ENCODE results near the gene EXD2. TPM values are rescaled to one million over a fixed set of nuclear protein-coding genes. Genes with fewer than 3 reads are reported as not detected.

EXD2 gene, protein sequence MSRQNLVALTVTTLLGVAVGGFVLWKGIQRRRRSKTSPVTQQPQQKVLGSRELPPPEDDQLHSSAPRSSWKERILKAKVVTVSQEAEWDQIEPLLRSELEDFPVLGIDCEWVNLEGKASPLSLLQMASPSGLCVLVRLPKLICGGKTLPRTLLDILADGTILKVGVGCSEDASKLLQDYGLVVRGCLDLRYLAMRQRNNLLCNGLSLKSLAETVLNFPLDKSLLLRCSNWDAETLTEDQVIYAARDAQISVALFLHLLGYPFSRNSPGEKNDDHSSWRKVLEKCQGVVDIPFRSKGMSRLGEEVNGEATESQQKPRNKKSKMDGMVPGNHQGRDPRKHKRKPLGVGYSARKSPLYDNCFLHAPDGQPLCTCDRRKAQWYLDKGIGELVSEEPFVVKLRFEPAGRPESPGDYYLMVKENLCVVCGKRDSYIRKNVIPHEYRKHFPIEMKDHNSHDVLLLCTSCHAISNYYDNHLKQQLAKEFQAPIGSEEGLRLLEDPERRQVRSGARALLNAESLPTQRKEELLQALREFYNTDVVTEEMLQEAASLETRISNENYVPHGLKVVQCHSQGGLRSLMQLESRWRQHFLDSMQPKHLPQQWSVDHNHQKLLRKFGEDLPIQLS
- 4.3 TPM for polyA plus RNA-seq (2012; ENCODE audit: low read depth, missing spikeins)

- TF ChIP-seq POLR2AphosphoS5 (IDR thresholded peaks at IDR 0.05; ENCODE audit: low read depth, low read length): peak; percentile 77
- TF ChIP-seq TAF1 (IDR thresholded peaks at IDR 0.05; ENCODE audit: low read depth, low read length): peak; percentile 12; the same call in 1 of the 2 replicates
- TF ChIP-seq POU2F2 (IDR thresholded peaks at IDR 0.05; ENCODE audit: low read depth, low read length): peak; percentile 71
- TF ChIP-seq SPI1 (IDR thresholded peaks at IDR 0.05; ENCODE audit: low read depth, low read length): no peak; the same call in 1 of the 2 replicates
- TF ChIP-seq PAX5 (IDR thresholded peaks at IDR 0.05; ENCODE audit: insufficient read depth, low read length, severe bottlenecking): peak; percentile 22
- peak; percentile 72 for TF ChIP-seq POLR2A (IDR thresholded peaks at IDR 0.05; ENCODE audit: low read depth, low read length)
- DNase-seq (ENCODE audit: insufficient read length, low spot score) (peak; percentile 84), FAIRE-seq (peak; percentile 97)
These were observed at the start of gene EXD2 for GRCh38 chr14:69191340-69192111. TSS of gene EXD2 (plus strand) at chr14:69191498. CDS start at chr14:69209471, 17,973 bp downstream.

DNA sequence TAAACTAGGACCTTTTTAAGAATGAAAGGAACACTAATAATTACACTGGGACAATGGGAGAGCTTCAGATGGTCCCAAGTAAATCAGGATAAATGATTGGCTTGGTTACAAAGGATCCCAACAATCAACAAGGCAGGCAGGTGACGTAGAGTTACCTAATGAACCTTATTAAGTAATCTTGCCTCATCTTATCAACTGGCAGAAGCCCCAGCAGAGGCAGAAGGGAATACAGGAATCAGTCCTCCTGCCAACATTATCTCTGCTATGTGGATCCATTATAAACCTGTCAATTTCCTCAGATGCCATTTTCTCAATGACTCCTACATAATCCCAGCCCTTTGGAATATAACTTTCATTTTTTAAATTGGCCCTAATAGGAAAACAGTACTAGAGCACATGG lies 49.7 kb upstream of the EXD2 start:
- DNase-seq (ENCODE audit: insufficient read length, low spot score): no peak
- TF ChIP-seq POLR2AphosphoS5 (IDR thresholded peaks at IDR 0.05; ENCODE audit: low read depth, low read length): no peak
- TF ChIP-seq PAX5 (IDR thresholded peaks at IDR 0.05; ENCODE audit: insufficient read depth, low read length, severe bottlenecking): no peak
- no peak for FAIRE-seq

DNA sequence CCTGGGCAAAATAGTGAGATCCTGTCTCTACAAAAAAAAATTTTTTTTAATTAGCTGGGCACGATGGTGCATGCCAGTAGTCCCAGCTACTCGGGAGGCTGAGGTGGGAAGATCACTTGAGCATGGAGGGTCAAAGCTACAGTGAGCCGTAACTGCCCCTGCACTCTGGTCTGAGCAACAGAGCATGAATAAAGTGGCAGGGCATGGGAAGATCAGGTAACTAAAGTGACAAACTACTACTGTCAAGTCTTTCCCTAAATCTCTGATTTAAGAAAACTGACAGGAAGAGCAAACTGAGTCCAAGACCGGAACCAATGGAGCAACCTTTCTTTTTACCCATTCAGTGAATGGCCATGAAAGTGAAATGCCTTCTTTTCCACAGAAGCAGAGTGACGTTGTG lies 49.2 kb upstream of the EXD2 start:
- FAIRE-seq (no peak), DNase-seq (ENCODE audit: insufficient read length, low spot score) (no peak)
- TF ChIP-seq POLR2AphosphoS5 (IDR thresholded peaks at IDR 0.05; ENCODE audit: low read depth, low read length) (no peak), PAX5 (IDR thresholded peaks at IDR 0.05; ENCODE audit: insufficient read depth, low read length, severe bottlenecking) (no peak), POU2F2 (IDR thresholded peaks at IDR 0.05; ENCODE audit: low read depth, low read length) (no peak), SPI1 (IDR thresholded peaks at IDR 0.05; ENCODE audit: low read depth, low read length) (no peak), POLR2A (IDR thresholded peaks at IDR 0.05; ENCODE audit: low read depth, low read length) (no peak), TAF1 (IDR thresholded peaks at IDR 0.05; ENCODE audit: low read depth, low read length) (no peak)

- DNase-seq (ENCODE audit: insufficient read length, low spot score): no peak
- TF ChIP-seq TAF1 (IDR thresholded peaks at IDR 0.05; ENCODE audit: low read depth, low read length) (no peak), PAX5 (IDR thresholded peaks at IDR 0.05; ENCODE audit: insufficient read depth, low read length, severe bottlenecking) (no peak), POU2F2 (IDR thresholded peaks at IDR 0.05; ENCODE audit: low read depth, low read length) (no peak), SPI1 (IDR thresholded peaks at IDR 0.05; ENCODE audit: low read depth, low read length) (no peak), POLR2A (IDR thresholded peaks at IDR 0.05; ENCODE audit: low read depth, low read length) (no peak), POLR2AphosphoS5 (IDR thresholded peaks at IDR 0.05; ENCODE audit: low read depth, low read length) (no peak)
- no peak for FAIRE-seq
These were observed 41.6 kb upstream of the EXD2 start for GRCh38 chr14:69149461-69150244.

DNA sequence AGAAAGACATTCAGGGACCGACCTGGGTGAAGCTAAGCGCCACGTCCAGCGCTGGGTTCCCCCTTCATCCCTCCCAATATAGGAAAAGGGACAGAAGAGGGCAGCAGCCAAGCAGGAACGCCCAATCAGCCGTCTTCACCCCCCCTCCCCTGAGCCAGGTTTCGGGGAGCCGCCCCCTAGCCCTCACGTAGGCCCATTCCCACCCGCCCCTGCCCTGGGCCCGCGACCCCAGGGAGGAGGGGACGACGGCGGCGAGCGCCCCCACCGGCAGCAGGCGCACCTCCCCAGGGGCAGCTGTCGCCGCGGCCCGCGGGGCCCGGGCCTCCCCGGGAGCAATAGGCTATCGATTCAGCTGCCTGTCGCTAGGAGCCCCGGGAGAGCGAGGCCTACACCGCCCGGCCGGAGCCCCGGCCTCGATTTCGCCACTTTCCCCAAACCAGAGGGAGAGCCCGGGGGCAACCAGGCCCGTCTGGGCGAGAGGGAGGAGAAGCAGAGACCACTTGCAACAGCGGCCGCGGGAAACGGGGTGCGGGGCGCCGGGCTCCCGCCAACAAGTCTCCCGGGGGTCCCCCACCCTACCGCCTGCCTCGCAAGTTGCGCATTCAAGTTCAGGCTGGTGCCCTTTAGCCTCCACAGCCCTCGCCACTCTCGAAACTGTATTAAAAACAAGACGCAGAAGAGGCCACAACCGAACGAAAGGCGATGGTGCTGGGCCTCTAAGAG lies 39.7 kb upstream of the EXD2 start:
- DNase-seq (ENCODE audit: insufficient read length, low spot score): peak; percentile 78
- no peak for FAIRE-seq
- TF ChIP-seq TAF1 (IDR thresholded peaks at IDR 0.05; ENCODE audit: low read depth, low read length) (no peak), SPI1 (IDR thresholded peaks at IDR 0.05; ENCODE audit: low read depth, low read length) (no peak), POLR2A (IDR thresholded peaks at IDR 0.05; ENCODE audit: low read depth, low read length) (no peak), POU2F2 (IDR thresholded peaks at IDR 0.05; ENCODE audit: low read depth, low read length) (no peak), PAX5 (IDR thresholded peaks at IDR 0.05; ENCODE audit: insufficient read depth, low read length, severe bottlenecking) (no peak), POLR2AphosphoS5 (IDR thresholded peaks at IDR 0.05; ENCODE audit: low read depth, low read length) (no peak)

DNA sequence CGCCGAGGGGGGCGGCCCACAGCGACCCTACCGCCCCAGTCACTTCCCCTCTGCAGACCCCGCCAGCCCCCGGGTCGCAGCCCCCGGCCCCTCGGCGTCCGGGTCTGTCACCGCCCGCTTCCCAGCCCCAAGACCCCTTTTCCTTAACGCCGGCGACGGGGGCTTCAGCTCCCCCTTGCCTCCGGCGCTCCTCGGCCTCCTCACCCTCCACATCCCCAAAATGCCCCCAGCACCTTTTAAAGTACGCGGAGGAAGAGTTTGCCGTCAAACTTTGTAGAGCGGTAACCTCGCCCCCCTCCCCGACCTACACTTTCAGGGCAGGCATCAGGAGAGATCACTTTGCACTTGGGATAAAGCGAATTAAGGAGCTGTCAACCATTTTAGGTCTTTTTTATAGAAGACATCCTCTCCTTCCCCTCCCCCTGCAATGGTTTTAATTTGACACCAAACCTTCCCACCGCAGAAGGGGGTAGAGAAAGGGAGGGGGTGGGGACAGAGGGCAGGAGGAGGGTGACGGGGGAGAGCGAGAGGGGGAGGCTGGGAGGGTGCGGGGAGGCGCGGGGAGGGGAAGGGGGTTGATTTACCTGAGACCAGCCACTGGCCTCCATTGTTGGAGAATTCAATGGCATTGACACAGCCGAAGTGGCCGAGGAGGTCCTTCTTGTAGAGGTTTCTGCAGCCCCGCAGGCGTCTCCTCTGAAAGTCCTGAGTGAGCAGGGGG lies 39.0 kb upstream of the EXD2 start:
- DNase-seq (ENCODE audit: insufficient read length, low spot score): peak; percentile 34
- no peak for TF ChIP-seq PAX5 (IDR thresholded peaks at IDR 0.05; ENCODE audit: insufficient read depth, low read length, severe bottlenecking)
- TF ChIP-seq TAF1 (IDR thresholded peaks at IDR 0.05; ENCODE audit: low read depth, low read length): 0 out of 2 replicates have a peak, but pooled peaks have one; percentile 10
- FAIRE-seq: peak; percentile 69

- FAIRE-seq (peak; percentile 97), DNase-seq (ENCODE audit: insufficient read length, low spot score) (no peak)
- TF ChIP-seq TAF1 (IDR thresholded peaks at IDR 0.05; ENCODE audit: low read depth, low read length) (0 out of 2 replicates have a peak, but pooled peaks have one; percentile 42), POLR2AphosphoS5 (IDR thresholded peaks at IDR 0.05; ENCODE audit: low read depth, low read length) (peak; percentile 47; the same call in 1 of the 2 replicates), SPI1 (IDR thresholded peaks at IDR 0.05; ENCODE audit: low read depth, low read length) (no peak), PAX5 (IDR thresholded peaks at IDR 0.05; ENCODE audit: insufficient read depth, low read length, severe bottlenecking) (no peak), POU2F2 (IDR thresholded peaks at IDR 0.05; ENCODE audit: low read depth, low read length) (no peak), POLR2A (IDR thresholded peaks at IDR 0.05; ENCODE audit: low read depth, low read length) (peak; percentile 59)
These were observed 38.5 kb upstream of the EXD2 start, which contains the start of gene DCAF5 for GRCh38 chr14:69152902-69153151. TSS of gene DCAF5 (minus strand) at chr14:69153119. CDS start at chr14:69152978, 141 bp downstream.
